ENCODE measurements around the gene SEMA6D.

The SEMA6D gene

DNA sequence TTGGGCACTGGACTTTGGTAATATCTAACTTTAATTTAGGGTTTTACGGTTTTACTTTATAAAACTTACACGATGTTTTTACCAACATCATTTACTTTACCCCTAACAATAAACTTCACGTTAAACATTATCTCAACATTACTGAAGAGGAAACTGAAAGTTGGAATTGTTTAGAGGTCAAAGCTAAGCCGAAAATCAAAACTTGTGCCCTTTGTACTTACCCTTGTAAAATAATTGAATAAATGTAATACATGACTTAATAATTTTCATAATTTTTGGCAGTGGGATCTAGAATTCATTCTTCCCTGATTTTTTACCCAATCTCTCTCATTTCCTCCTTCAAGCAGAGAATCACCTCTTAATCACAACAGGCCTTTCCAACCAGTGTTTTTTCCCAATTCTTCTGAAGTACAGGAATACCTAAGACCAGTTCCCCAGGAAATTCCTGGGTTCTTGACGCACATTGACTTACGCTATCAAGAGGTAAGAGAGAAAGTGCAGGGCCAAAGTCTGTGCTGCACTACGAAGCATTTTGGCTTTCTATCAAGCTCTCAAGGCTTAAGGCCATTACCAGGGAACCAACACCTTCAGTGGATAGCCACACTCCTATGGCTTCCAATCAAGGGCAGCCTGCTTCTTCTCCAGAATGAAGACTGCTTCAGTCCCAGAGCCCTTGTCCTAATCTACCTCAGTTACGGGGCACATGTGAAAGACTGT, 11.9 kb upstream of the SEMA6D start:
- no peaks in the 10 kb centered on the region for H3K9me2 ChIP-seq (replicated peaks; ENCODE audit: control insufficient read depth, low read length)
- H3K27ac ChIP-seq (ENCODE audit: low read depth, low read length): no peak overlapping the region
- no peaks in the 10 kb centered on the region for H3K27me3 ChIP-seq (ENCODE audit: control insufficient read depth, low read length)
- TF ChIP-seq EZH2phosphoT487 (IDR thresholded peaks at IDR 0.05; ENCODE audit: borderline replicate concordance, low read length): no peak
- TF ChIP-seq, protein P1, sequence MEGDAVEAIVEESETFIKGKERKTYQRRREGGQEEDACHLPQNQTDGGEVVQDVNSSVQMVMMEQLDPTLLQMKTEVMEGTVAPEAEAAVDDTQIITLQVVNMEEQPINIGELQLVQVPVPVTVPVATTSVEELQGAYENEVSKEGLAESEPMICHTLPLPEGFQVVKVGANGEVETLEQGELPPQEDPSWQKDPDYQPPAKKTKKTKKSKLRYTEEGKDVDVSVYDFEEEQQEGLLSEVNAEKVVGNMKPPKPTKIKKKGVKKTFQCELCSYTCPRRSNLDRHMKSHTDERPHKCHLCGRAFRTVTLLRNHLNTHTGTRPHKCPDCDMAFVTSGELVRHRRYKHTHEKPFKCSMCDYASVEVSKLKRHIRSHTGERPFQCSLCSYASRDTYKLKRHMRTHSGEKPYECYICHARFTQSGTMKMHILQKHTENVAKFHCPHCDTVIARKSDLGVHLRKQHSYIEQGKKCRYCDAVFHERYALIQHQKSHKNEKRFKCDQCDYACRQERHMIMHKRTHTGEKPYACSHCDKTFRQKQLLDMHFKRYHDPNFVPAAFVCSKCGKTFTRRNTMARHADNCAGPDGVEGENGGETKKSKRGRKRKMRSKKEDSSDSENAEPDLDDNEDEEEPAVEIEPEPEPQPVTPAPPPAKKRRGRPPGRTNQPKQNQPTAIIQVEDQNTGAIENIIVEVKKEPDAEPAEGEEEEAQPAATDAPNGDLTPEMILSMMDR (IDR thresholded peaks at IDR 0.05; ENCODE audit: low read depth, low read length, poor library complexity, severe bottlenecking): no peak
- H3K4me2 ChIP-seq (ENCODE audit: low read length): no peak overlapping the region
- H3F3A ChIP-seq (ENCODE audit: control insufficient read depth, insufficient read depth): no peaks in the 10 kb centered on the region
- H3K36me3 ChIP-seq (ENCODE audit: control insufficient read depth, low read length): no peaks in the 10 kb centered on the region
- H3K9me3 ChIP-seq (ENCODE audit: control insufficient read depth, insufficient read depth, low read length): no peaks in the 10 kb centered on the region
- no peaks in the 10 kb centered on the region for H4K20me1 ChIP-seq (ENCODE audit: control insufficient read depth, insufficient read depth, low read depth, low read length)
- H3K4me3 ChIP-seq (ENCODE audit: low read length): no peak overlapping the region
- H3K79me2 ChIP-seq (ENCODE audit: control insufficient read depth, low read length): no peaks in the 10 kb centered on the region
- H3K4me1 ChIP-seq (ENCODE audit: control insufficient read depth, low read length): no peaks in the 10 kb centered on the region

DNA sequence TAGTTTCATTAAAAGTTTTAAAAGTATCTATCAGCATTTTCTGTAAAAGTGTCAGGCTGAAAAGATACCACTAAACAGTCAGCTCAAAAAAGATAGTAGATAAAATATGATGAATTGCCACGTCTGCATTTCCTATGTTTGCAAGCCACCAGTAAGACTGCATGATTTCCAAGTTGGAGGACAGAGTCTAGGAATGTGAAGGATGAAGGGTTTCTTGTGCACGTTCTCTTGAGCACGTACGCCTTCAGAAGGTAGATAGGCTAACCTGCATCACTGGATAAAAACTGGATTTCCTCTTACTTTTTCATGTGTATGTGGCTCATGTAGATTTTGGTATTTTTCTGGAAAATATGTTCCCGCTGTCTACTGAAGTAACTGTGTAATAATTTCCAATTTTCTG, 9.9 kb upstream of the SEMA6D start:
- Histone ChIP-seq H3K4me3 (ENCODE audit: low read length) (no peak overlapping the region), H3K9me2 (replicated peaks; ENCODE audit: control insufficient read depth, low read length) (no peaks in the 10 kb centered on the region), H3K79me2 (ENCODE audit: control insufficient read depth, low read length) (no peaks in the 10 kb centered on the region), H3K27ac (ENCODE audit: low read depth, low read length) (no peak overlapping the region), H3K4me1 (ENCODE audit: control insufficient read depth, low read length) (no peaks in the 10 kb centered on the region), H3K4me2 (ENCODE audit: low read length) (no peak overlapping the region), H3K9me3 (ENCODE audit: control insufficient read depth, insufficient read depth, low read length) (no peaks in the 10 kb centered on the region), H3F3A (ENCODE audit: control insufficient read depth, insufficient read depth) (no peaks in the 10 kb centered on the region), H3K27me3 (ENCODE audit: control insufficient read depth, low read length) (no peaks in the 10 kb centered on the region), H3K36me3 (ENCODE audit: control insufficient read depth, low read length) (no peaks in the 10 kb centered on the region), H4K20me1 (ENCODE audit: control insufficient read depth, insufficient read depth, low read depth, low read length) (no peaks in the 10 kb centered on the region)
- TF ChIP-seq, protein P1 (IDR thresholded peaks at IDR 0.05; ENCODE audit: low read depth, low read length, poor library complexity, severe bottlenecking): no peak

DNA sequence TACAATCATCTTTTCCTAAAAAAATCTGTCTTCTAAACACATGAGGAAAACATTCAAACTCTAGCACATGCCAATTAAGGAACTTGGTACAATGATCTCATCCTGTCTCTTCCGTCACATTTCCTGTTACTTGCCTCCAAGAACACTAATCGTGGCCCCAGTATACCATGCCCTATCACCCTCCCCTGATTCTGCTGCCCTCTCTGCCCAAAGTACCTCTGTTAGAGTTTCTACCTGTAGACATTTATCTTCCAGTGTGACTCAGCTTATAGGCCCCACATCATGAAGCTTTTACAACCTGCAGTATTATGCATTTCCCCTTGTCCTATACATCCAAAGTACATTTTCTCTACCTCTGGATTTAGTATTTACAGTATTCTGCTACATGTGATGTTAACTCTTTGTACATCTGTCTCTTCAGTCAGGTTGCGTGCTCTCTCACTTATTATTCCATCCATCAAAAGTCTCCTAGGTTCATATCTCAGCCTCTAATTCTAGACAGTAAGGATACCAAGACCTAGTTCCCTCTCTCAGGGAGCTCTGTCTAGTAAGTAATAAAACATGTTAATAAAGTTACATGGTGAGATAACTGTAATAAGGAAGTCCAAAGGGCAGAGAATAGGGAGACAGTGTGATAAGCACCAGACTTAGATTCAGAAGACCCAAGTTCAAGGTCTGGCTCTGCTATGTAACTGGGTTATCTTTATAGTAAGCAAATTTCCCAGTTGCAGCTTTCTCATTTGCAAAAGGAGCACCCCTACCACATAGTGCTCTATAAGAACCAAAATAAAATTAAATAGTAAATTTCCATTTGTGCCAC, 8.9 kb upstream of the SEMA6D start:
- Histone ChIP-seq H3K36me3 (ENCODE audit: control insufficient read depth, low read length) (no peaks in the 10 kb centered on the region), H4K20me1 (ENCODE audit: control insufficient read depth, insufficient read depth, low read depth, low read length) (no peaks in the 10 kb centered on the region), H3K27ac (ENCODE audit: low read depth, low read length) (no peak overlapping the region), H3K4me2 (ENCODE audit: low read length) (no peak overlapping the region), H3F3A (ENCODE audit: control insufficient read depth, insufficient read depth) (no peaks in the 10 kb centered on the region), H3K79me2 (ENCODE audit: control insufficient read depth, low read length) (no peaks in the 10 kb centered on the region), H3K4me1 (ENCODE audit: control insufficient read depth, low read length) (no peaks in the 10 kb centered on the region), H3K9me2 (replicated peaks; ENCODE audit: control insufficient read depth, low read length) (no peaks in the 10 kb centered on the region), H3K9me3 (ENCODE audit: control insufficient read depth, insufficient read depth, low read length) (no peaks in the 10 kb centered on the region), H3K27me3 (ENCODE audit: control insufficient read depth, low read length) (no peaks in the 10 kb centered on the region), H3K4me3 (ENCODE audit: low read length) (no peak overlapping the region)
- TF ChIP-seq, protein P1 (IDR thresholded peaks at IDR 0.05; ENCODE audit: low read depth, low read length, poor library complexity, severe bottlenecking): no peak
- no peak for TF ChIP-seq EZH2phosphoT487 (IDR thresholded peaks at IDR 0.05; ENCODE audit: borderline replicate concordance, low read length)
